Stimulated activated CD8-positive, alpha-beta memory T cell treated with anti-CD3 and anti-CD28 coated beads, Interleukin-4, amount 100 ng/mL, for 4 hours (primary cell): Measurements from ENCODE around the gene ACSF2.
A peak's percentile ranks its signal among the peaks of the same experiment; 100 is the strongest.
"Not testable (repeated sequence)": the region's sequence is repeated elsewhere in the genome, so short reads cannot be mapped to it uniquely, and the experiment has no call there.

ENCODE experiments used
- DNase-seq, 2 donors: peaks; one replicate each; pipeline ENCODE4 v3.0.0-alpha.2; 2020; ENCODE audit warnings: low read depth in 2 of 2, low spot score in 1 of 2

Gene ACSF2, protein sequence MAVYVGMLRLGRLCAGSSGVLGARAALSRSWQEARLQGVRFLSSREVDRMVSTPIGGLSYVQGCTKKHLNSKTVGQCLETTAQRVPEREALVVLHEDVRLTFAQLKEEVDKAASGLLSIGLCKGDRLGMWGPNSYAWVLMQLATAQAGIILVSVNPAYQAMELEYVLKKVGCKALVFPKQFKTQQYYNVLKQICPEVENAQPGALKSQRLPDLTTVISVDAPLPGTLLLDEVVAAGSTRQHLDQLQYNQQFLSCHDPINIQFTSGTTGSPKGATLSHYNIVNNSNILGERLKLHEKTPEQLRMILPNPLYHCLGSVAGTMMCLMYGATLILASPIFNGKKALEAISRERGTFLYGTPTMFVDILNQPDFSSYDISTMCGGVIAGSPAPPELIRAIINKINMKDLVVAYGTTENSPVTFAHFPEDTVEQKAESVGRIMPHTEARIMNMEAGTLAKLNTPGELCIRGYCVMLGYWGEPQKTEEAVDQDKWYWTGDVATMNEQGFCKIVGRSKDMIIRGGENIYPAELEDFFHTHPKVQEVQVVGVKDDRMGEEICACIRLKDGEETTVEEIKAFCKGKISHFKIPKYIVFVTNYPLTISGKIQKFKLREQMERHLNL

DNA sequence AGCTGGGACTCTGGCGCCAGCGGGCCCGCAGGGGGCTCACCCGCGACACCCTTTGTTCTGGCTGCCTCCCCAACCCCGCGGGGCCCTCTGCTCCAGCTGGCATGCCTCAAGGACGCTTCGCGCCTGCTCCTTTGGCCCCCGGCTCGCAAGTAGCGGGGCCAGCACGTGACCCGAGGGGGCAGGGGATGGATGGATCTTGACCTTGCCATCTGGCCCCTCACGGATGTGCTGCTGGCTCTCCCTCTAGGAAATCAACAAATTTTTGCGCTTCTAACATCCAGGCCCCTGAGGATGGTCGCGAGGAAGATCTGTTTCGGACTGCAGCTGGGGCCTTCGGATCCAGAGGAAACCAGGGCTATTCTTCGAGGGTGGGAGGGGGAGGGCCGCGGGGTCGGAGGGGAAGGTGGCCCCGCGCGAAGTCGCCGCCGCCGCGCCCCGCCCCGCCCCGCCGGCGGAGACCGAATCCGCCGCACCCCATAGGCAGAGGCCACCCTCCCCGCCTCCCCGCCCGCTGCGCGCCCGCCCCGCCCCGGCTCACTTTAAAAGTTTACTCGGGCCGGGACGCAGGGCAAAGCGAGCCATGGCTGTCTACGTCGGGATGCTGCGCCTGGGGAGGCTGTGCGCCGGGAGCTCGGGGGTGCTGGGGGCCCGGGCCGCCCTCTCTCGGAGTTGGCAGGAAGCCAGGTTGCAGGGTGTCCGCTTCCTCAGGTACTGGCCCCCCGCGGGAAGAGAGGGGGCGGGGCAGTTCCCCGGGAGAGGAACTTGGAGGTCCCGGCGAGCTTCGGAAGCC is at the start of gene ACSF2:
ACSF2 (plus strand) TSS at position 537 of the 790 bp plus-strand sequence; CDS start at position 581, 44 bp downstream.
- peak; percentile 30 to 32 for DNase-seq

DNA sequence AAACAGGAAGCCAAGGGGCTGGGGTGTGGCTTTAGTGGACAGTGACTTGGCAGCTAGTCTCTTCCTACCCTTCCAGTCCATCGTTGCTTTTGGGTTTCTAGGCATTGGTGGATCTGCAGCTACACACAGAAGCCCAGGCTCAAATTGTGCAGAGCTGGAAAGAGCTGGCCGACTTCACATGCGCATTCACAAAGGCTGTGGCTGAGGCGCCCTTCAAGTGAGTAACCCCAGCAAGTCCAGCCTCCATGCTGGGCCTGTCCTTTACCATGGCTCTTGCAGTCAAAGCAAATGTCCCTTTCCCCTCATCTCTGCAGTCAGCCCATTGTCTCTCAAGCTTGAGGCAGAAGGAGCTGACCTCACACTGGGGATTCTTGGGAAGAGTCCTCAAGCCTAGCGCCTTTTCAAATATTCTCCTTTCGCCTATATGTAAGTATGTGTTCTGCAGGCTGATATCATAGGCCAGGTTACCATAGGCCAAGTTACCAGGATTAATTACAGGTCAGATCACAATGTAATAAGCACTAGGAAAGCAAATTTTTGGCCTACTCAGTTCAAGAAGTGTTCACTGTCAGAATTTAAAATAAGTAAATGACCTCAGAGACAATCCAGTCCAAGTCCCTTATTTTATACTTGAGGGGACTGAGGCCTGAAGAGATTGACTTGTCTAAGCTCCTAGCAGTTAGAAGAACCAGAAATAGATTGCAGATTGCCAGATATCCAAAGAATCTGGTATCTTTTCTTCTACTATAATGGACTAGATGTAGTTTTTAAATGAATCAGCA is 46.5 kb upstream of the ACSF2 start:
- DNase-seq, result no peak

DNA sequence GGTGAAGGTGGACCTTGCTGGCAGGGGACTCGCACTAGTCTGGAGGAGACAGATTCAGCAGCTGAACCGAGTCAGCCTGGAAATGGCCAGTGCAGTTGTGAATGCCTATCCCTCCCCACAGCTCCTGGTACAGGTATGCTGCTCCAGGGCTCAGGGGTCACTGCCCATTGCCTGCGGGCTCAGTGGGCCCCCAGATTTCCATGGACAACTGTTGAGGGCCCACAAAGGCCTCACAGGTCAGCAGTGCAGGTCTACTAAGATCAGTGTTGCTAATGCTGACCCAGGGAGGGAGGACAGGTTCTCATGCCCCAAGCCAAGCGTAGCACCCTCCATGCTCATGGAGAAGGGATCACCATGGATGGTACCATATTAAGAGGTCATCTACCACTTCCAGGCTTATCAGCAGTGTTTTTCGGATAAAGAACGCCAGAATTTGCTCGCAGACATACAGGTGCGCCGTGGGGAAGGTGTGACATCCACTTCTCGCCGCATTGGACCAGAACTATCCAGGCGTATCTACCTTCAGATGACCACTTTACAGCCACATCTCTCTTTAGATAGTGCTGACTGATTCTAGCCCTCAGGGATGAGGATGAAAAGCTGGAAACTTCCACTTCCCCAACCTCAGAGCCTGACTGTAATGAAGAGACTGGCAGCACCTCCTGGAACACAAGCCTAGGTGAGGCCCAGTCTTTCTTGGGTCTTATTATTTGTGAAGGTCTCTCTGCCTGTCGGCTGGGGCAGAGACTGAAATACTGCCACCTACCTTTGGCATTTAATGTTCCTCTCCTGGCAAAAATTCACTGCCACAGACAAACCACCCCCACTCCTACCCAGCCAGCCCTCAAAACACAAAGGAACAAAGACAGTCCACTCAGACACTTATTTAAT is 45.4 kb upstream of the ACSF2 start:
- DNase-seq, result no peak

DNA sequence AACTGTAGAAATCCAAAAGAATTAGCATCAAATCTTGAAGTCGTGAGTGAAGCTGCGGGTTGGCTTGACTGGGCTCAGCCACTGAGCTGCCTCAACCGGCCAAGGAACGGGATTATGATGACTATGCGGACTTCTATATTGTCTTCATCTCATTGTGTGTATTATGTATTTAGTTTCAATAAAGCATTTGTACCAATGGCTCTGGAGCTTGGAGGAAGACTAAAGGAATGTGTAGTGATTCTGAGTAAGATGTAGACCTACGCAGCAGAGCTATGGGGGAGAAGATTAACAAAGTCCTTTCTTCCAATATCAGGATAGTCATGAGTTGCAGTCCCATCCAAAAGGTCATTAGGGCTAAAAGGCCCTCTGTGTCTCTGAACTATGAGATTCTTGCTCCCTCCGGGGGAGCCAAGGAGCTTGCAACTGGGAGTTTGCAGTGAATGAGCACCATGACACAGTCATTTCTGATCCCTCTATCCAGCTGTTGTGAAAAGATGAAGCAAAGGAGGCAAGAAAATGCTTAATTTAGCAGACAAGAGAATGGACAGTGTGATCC is 44.7 kb upstream of the ACSF2 start:
- no peak for DNase-seq

DNA sequence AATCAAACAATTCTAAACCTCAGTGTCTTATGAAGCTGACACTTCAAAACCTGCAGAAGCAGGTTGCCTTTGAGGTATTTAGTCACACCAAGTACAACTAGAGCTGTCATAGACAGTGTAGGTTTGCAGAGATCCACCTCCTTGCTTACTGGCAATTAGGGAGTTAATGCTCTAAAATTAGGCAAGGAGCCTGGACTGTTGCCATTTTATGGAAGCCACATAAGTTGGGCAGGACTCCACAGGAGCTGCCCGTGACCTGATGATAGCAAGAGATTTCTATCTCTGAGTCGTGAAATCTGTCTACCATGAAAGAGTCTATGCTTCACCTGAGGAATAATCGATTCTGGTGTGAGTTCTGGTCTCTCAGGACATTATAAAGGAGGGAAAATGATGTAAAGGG is 44.1 kb upstream of the ACSF2 start:
- DNase-seq, result no peak

DNA sequence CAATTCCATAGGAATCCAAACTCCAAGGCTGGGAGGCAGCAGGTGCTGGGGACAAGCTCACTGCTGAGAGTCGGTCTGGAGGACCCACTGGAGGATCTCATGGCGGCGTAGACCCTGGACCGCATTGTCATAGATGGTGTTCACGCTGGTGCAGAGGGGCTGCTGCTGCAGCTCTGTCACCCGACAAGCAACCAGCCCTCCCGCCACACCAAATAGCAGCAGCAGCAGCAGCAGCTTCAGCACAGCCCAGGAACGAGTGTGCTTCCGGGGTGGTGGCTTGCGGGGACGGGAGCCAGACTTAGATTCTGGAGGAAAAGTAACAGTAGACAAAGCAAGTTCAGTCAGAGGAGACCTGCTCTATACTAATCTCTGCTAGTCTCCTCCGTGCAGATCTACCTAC is 43.1 kb upstream of the ACSF2 start:
- DNase-seq, result no peak

DNA sequence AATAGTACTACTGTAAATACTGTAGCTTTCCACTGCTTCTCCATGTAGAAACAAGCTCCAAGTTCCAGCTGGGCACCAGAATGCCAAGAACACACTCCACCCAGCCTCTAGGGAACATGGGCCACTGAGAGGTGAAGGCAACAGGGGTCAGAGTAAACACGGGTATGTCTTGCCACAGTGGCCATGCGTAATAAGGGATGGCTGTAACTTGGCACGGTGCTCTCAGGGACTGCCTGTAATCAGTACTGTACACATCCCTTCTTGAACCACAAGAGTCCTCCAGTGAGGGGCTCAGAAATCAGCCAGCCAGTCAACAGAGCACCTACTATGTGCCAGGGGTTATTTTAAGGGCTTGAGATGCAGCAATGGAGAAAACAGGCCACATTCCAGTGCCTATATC is 39.5 kb upstream of the ACSF2 start:
- no peak for DNase-seq

DNA sequence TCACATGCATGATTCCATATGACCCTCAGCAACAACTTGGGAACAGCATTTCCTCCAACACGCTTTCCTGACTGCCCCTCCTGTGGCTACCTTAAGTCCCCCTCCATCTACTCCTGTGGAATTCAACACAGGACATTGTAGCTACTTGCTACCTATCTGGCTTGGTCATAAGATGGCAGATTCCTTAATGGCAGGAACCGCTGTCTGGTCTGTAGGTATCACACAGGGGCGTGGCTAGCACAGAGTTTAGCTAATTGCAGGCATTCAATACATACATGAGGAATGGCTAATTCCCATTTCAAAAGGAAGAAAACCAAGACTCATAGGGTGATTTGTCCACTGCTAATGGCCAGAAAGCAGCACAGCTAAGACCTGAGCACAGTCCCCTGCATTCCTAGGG is 37.3 kb upstream of the ACSF2 start:
- no peak for DNase-seq

DNA sequence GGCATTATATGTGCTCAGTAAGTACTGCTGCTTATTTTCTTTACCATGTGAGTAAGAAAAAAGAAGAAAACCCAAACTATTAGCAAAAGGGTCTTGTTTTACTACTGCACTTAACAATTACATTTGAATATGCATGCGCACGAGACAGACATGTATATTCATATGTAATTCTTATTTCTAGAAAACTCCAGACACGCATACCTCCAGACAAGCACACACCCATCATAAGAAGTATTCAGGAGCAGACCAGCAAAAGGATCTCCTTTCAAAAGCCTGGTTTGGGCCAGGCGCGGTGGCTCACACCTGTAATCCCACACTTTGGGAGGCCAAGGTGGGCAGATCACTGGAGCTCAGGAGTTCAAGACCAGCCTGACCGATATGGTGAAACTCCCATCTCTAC is 36.5 kb upstream of the ACSF2 start:
- DNase-seq, result no peak

DNA sequence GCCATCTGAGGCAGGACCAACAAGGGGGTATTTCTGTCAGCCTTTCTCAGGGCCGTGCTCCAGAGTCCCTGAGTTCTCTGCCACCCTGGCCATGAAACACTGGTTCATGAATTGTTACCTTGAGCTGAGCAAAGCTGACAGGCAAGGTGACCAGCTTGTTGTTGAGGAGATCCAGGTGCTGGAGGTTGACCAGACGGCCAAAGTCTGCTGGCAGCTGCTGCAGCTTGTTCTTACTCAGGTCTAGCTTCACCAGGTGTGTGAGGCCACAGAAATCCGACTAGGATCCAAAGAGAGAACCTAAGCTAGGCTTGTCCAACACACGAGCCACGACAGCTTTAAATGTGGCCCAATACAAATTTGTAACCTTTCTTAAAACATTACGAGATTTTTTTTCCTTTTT is 33.4 kb upstream of the ACSF2 start:
- DNase-seq, result no peak

DNA sequence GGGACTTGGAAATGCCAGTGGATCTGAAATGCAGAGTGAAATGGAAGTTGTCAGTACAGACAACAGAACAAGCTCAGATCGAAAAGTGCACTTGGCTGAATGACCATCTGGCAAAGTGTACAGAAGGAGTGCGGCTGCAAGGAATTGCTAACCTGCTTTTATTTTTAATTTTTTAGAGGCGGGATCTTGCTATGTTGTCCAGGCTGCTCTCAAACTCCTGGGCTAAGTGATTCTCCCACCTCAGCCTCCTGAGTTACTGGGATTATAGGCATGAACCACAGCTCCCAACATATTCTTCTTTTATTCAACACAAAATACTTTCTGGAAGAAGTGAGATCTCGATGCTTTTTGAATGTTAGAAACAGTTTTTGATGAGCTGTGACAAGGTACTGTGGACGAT is 32.3 kb upstream of the ACSF2 start:
- no peak for DNase-seq

DNA sequence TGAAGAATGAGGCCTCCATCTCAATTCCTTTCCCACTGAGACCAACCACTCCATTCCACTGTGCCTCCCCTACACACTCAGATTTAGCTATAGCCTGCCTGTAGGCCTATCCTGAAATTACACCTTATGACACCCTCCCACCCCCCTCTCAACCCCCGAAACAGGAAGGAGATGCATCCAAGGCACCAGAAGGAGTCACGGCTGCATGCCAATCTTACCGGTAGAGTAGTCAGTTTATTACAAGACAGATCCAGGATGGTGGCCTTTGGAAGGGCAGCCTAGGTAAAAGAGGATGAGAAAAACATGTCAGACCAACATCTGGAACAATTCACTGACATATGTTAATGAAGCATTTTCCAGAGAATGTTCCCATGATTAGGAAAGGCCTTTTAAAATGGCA is 31.3 kb upstream of the ACSF2 start:
- no peak for DNase-seq

DNA sequence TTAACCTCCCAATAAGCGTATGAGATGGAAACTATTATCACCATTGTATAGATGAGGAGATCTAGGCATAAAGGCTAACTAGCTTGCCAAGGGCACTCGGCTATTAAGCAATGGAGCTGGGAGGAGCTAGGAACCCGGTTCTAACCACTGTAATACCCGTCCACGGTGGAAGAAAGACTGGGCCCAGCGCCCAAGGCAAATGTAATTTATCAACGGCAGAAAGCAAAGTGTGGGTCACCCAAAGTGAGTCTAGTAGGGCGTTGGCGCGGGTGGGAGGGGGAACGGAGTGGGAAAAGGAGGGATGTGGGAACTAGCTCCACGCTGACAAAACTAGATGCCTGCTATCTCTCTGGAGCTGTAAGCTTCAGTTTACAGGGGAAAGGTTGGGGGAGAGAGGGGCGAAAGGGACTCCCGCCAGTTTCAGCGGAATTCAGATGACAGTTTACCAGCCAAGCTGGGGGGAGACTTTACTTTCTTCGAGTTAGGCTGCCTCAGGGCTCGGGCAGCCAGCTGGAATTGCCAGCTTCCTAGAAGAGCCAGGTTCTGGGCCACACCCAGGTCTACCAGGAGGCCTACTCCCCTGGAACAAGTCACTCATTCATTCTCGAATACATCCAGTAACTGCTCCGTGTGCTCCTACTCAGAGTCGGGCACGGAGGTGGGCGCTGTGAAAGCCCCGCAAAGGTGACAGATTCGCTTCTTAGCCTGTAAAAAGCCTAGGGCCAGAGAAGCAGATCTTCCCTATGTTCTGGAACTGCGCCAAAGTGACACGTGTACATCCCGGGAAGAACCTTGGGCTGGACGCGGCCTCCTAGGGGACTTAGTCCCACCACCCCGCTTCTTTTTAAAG is 29.5 kb upstream of the ACSF2 start:
- DNase-seq, result no peak

DNA sequence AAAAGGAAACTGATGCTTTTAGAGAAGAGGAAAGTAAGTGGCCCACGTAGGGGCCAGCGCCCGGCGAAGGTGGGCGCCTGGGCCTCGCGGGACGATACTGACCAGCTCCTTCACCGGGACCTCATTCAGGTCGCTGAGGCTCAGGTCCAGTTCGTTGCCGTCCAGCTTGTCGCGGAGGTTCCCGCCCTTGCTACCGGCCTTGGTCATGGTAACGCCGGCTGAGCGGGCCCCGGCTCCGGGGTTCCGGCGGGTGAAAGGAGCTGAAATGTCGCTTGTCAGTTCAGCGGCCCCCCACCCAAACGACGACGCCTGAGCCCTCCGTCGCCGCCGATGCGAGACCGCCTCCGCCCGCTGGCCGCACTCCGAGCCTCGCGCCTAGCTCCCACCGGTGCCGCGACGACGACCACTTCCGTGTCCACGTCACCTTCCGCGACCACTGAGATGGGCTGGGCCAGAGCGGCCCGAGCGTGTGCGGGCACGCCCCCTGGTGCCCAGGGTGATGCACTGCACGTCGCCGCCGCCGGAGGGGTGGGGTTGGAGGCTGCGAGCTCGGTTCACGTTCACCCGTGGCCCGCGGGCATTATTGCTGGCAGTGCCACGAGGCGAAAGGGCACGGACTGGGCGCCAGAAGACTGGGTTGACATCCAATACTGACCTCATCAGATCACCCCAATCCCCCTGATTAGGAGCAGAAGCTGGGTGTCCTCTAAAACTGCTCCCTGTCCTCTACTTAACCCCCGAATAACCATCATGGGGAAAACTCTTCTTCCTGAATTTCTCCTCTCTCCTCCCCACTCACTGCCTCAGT is 28.7 kb upstream of the ACSF2 start, which contains the start of gene LRRC59:
LRRC59 (minus strand) TSS at position 413 of the 808 bp plus-strand sequence; CDS start at position 207, 206 bp downstream.
- DNase-seq, result peak; percentile 84 to 86

DNA sequence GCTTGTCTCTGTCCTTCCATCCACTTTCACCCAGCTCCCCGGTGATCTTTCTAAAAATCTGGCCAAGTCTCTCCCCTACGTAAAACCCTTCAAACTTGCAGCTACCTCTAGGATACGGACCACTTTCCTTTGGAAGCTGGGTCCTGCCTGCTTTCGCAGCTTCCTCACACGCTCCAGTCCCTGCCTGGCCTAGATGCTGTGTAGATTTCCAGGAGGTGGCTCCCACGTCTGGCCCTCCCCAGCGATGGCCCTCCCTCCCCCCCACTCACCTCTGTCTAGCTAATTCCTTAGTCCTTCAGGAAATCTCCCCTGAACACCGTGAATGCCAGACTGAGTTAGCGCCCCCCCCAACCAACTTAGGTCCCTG is 28.1 kb upstream of the ACSF2 start:
- DNase-seq, result no peak

DNA sequence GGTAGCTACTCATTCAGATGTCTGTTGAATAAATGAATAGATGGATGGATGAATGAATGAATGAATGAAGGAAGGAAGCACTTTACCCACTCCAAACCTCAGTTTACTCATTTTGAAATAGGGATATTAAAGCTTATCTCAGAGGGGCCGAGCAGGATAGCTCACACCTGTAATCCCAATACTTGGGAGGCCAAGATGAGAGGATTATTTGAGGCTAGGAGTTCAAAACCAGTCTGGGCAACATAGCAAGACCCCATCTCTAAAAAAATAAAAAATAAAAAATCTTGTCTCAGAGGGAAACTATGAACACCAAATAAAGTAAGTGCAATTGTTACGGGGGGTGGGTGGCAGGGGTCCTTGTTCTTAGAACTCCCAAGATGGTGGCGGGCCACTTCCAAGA is 27.3 kb upstream of the ACSF2 start:
- not testable (repeated sequence) for DNase-seq

DNA sequence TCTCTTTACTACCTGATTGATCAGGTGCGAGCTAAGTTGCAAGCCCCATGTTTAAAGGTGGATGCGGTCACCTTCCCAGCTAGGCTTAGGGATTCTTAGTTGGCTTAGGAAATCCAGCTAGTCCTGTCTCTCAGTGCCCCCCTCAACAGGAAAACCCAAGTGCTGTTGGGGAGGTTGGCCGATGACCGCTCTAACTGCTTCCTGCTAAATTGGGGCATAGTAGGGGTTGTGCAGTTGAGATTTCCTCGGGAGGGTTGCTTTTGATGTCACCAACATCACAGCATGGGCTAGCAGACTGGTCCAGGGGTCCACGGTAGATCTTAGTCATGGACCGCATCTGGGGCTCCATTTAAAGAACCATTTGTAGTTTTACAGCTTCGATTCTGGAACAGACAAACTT is 26.4 kb upstream of the ACSF2 start:
- not testable (repeated sequence) for DNase-seq

DNA sequence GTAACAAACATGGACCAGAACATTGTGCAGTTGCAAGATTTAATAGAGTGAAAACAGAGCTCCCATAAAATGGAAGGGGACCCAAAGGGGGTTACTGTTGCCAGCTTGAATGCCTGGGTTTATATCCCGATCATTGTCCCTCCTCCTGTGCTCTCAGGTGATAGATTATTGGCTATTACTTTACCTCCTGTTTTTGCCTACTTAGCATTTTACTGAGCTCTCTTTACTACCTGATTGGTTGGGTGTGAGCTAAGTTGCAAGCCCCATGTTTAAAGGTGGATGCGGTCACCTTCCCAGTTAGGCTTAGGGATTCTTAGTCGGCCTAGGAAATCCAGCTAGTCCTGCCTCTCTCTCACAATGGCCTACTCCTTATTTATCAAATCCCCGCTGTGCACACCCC is 20.7 kb upstream of the ACSF2 start:
- DNase-seq, result not testable (repeated sequence)
